LNCaP clone FGC (cell line): ENCODE results near the gene CDKAL1.
"Not testable (repeated sequence)": the region's sequence is repeated elsewhere in the genome, so short reads cannot be mapped to it uniquely, and the experiment has no call there.

Source experiments
- DNase-seq: peaks from one replicate; pipeline ENCODE4 v3.0.0-alpha.2; 2011; ENCODE audit warnings: low read depth
- H3K4me3 ChIP-seq: 2 replicates; pipeline ENCODE4 v1.5.1; 2011; ENCODE audit warnings: mild to moderate bottlenecking, low read depth, low read length, control low read depth
- TF ChIP-seq, protein P1 (sequence below): IDR thresholded peaks from 2 replicates; pipeline ENCODE4 v1.5.1; 2012; ENCODE audit warnings: mild to moderate bottlenecking; ENCODE audit not compliant: control insufficient read depth, insufficient read depth; ENCODE audit errors: extremely low read depth

The CDKAL1 gene

DNA sequence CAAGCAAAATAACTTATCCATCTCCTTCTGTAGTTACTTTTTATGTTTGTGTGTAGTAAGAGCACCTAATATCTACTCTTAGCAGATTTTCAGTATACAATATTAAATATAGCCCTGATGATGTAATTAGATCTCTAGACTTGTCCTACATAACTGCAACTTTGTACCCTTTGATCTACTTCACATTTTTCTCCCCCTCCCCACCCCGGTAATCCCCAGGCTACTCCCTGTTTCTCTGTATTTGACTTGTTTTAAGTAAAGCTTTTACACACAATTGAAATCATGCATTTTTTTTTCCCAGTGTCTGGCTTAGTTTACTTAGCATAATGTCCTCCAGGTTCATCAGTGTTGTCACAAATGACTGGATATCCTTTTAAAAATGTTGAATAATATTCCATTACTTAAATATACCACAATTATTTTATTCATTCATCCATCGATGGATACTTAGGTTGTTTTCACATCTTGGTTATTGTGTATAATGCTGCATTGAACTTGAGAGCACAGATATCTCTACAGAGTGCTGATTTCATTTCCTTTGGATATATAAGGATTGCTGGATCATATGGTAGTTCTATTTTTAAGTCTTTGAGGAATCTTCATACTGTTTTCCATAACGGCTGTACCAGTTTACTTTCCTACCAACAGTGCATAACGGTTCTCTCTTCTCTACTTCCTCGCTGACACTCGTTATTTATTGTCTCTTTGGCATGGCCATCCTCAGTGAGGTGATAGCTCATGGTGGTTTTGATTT lies 212.7 kb downstream of the CDKAL1 start:
- H3K4me3 ChIP-seq = no peak overlapping the region
- no peak for DNase-seq
- TF ChIP-seq, protein P1, sequence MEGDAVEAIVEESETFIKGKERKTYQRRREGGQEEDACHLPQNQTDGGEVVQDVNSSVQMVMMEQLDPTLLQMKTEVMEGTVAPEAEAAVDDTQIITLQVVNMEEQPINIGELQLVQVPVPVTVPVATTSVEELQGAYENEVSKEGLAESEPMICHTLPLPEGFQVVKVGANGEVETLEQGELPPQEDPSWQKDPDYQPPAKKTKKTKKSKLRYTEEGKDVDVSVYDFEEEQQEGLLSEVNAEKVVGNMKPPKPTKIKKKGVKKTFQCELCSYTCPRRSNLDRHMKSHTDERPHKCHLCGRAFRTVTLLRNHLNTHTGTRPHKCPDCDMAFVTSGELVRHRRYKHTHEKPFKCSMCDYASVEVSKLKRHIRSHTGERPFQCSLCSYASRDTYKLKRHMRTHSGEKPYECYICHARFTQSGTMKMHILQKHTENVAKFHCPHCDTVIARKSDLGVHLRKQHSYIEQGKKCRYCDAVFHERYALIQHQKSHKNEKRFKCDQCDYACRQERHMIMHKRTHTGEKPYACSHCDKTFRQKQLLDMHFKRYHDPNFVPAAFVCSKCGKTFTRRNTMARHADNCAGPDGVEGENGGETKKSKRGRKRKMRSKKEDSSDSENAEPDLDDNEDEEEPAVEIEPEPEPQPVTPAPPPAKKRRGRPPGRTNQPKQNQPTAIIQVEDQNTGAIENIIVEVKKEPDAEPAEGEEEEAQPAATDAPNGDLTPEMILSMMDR = no peak

DNA sequence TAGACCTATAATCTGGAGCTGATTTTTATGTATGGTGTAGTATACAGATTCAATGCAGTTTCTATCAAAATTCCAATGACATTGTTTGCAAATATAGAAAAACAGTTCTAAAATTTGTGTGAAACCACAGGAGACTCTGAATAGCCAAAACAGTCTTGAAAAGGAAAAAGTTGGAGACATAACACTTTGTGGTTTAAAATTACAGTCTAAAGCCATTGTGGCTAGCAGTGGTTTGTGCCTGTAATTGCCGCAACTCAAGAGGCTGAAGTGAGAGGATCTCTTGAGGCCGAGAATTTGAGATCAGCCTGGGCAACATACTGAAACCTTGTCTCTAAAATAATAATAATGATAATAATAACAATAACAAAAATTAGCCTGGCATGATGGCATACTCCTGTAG lies 213.7 kb downstream of the CDKAL1 start:
- TF ChIP-seq, protein P1 = no peak
- no peak for DNase-seq
- no peak overlapping the region for H3K4me3 ChIP-seq

DNA sequence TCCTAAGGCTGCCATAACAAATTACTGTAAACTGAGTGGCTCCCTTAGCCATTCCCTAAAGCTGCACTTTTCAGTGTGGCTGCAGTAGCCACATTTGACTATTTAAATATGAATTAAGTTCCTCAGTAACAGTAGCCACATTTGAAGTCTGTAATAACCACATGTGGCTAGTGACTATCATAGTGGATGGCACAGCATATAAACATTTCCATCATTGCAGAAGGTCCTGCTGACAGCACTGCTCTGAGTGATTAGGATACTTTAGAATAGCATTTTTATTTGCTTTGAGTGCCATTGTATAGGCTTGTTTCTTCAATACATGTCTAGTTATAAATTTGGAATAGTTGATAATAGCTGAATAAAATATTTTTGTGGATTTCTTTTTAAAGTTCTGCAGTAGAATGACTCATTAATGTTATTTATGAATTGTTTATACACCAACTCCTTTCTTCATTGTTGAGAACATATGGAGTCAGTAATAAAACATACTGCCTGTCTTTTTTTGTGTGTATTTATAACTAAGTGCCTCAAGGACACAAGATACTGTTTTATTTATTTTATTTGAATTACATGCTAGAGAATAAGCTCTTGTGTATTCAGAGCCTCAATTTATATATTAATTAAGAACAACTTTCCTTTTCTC lies 217.2 kb downstream of the CDKAL1 start:
- TF ChIP-seq, protein P1 = no peak
- DNase-seq = no peak
- no peak overlapping the region for H3K4me3 ChIP-seq

DNA sequence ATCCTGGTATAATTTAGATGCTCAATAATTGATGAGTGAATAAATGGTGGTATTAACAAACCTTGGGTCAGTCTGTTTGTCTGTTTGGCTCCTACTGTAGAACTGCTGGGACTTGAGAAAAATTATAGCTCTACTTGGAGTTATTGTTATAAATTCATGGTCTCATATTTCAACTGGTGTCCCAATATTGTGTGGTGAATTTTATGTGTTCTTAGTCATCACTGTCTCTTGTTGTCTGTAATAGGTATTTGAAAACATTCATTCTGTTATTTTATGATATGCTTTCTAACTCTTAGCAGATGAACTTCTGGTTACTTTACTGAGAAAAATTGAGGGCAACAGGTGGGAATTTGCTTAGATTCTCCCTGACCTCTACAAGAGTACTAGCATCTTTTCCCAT lies 221.4 kb downstream of the CDKAL1 start:
- TF ChIP-seq, protein P1 = no peak
- DNase-seq = no peak
- no peak overlapping the region for H3K4me3 ChIP-seq

DNA sequence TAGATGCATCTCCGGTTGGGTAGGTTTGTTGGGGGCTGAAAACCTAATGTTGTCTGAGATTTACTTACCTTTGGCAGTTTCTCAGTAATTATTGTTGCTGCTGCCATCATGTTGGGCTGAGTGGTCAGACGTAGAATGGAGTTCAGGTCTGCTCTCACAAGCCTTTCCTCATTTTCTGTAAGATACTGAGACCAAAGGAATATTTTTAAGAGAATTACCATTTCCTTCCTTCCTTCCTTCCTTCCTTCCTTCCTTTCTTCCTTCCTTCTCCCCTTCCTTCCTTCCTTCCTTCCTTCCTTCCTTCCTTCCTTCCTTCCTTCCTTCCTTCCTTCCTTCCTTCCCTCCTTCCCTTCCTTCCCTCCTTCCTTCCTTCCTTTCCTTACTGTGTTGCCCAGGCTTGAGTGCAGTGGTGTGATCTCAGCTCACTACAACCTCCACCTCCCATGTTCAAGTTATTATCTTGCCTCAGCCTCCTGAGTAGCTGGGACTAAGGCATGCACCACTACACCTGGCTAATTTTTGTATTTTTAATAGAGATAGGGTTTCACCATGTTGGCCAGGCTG lies 222.4 kb downstream of the CDKAL1 start:
- DNase-seq, H3K4me3 ChIP-seq: not testable (repeated sequence)

DNA sequence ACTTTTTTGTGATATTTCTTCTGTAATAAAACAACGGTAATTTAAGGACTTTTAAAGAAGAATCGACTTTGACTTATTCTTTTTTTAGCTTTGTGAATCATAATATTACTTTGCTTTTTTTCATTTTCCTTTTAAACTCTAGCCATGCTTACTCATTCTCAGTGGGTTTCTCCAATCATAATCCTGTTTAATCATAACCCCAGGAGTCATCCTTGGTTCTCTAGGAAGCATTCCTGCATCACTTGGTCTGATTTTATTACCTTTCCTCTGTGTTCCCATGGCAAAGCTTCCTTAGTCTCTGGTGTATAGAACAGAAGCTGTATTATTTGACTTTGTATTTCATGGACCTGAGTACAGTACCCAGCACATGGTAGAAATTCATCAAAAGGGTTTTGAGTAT lies 223.5 kb downstream of the CDKAL1 start:
- DNase-seq = no peak
- H3K4me3 ChIP-seq = no peak overlapping the region
- TF ChIP-seq, protein P1 = no peak

DNA sequence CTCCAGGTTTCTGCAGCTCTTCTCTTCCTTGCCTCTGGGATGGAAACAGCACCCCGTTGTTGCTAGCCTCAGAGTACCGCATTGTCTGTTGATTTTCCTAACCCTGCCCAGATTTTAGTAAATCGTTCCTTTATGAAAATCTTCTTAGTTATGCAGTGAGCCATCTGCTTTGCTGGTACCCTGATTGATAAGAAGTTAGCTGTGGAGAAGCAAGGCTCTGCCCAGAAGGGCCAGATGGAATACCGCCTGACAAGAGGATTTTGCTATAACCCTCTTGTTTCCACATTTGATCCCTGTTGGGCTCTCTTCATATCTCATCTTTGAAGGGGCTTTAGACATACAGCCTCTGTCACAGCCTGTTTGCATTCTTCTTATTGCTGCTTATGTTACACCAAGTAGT lies 229.0 kb downstream of the CDKAL1 start:
- TF ChIP-seq, protein P1 = no peak
- no peak overlapping the region for H3K4me3 ChIP-seq
- no peak for DNase-seq
